GM06990 (cell line): ENCODE data around the gene PWWP2B.
"Not testable (repeated sequence)": the region's sequence is repeated elsewhere in the genome, so short reads cannot be mapped to it uniquely, and the experiment has no call there.

Experiments
- DNase-seq: peaks from one replicate; pipeline ENCODE4 v3.0.0-alpha.2; 2011; ENCODE audit not compliant: insufficient read length; ENCODE audit errors: extremely low read depth
- H3K27me3 ChIP-seq: replicated peaks from 2 replicates; pipeline ENCODE4 v1.6.0; 2011; ENCODE audit warnings: low read length; ENCODE audit not compliant: control insufficient read depth, insufficient read depth
- H3K36me3 ChIP-seq: 2 replicates; pipeline ENCODE4 v1.5.1; 2011; ENCODE audit warnings: low read length; ENCODE audit not compliant: control insufficient read depth, insufficient read depth
- H3K4me3 ChIP-seq: replicated peaks from 2 replicates; pipeline ENCODE4 v1.5.1; 2011; ENCODE audit warnings: low read depth, mild to moderate bottlenecking, control low read depth, low read length
- CTCF ChIP-seq: IDR thresholded peaks from 2 replicates; pipeline ENCODE4 v1.5.1; 2011; ENCODE audit warnings: low read length, control low read depth, mild to moderate bottlenecking, inconsistent platforms; ENCODE audit not compliant: insufficient read depth, poor library complexity, severe bottlenecking

The PWWP2B gene

GRCh38 chr10:132350946-132351345, 46.1 kb upstream of the PWWP2B start:
- Histone ChIP-seq H3K36me3 (no peaks in the 10 kb centered on the region), H3K27me3 (no peaks in the 10 kb centered on the region), H3K4me3 (no peak overlapping the region)
- no peak for DNase-seq
- no peak for TF ChIP-seq CTCF

GRCh38 chr10:132351611-132352010, 45.4 kb upstream of the PWWP2B start:
- no peak overlapping the region for H3K4me3 ChIP-seq
- no peak for DNase-seq

GRCh38 chr10:132352462-132353308, 44.3 kb upstream of the PWWP2B start:
- H3K4me3 ChIP-seq, H3K27me3 ChIP-seq, H3K36me3 ChIP-seq: not testable (repeated sequence)
- peak; percentile 63 for DNase-seq
- TF ChIP-seq CTCF = peak; percentile 85

More at GRCh38 chr10:132351611-132352010, 45.4 kb upstream of the PWWP2B start:
- Histone ChIP-seq H3K27me3 (no peaks in the 10 kb centered on the region), H3K36me3 (no peaks in the 10 kb centered on the region)
- no peak for TF ChIP-seq CTCF

- Histone ChIP-seq H3K27me3 (no peaks in the 10 kb centered on the region), H3K36me3 (no peaks in the 10 kb centered on the region), H3K4me3 (no peak overlapping the region)
- no peak for TF ChIP-seq CTCF
- DNase-seq = no peak
Observed at GRCh38 chr10:132353456-132354355, 43.3 kb upstream of the PWWP2B start.

- no peaks in the 10 kb centered on the region for H3K36me3 ChIP-seq
- DNase-seq = no peak
- H3K27me3 ChIP-seq = no peaks in the 10 kb centered on the region
- no peak overlapping the region for H3K4me3 ChIP-seq
- TF ChIP-seq CTCF = no peak
Observed at GRCh38 chr10:132354356-132355094, 42.5 kb upstream of the PWWP2B start.
